A673 (cell line): Measurements from ENCODE around the gene BRSK2. TPM values are rescaled to one million over a fixed set of nuclear protein-coding genes. Genes with fewer than 3 reads are reported as not detected.
"Not testable (repeated sequence)": the region's sequence is repeated elsewhere in the genome, so short reads cannot be mapped to it uniquely, and the experiment has no call there.

ENCODE experiments used
- Bru-seq: library from RNA; stranded (reverse); fragments of 400-500 nt; gene quantifications from one replicate; lab custom pipeline; 2021; lab: Mats Ljungman, UMichigan
- BruChase-seq, 2 experiments: library from RNA; stranded (reverse); fragments of 400-500 nt; gene quantifications; one replicate each; lab custom pipeline; 2021; lab: Mats Ljungman, UMichigan
- BruUV-seq: library from RNA; stranded (reverse); fragments of 400-500 nt; replicated peaks from 2 replicates; lab custom pipeline; 2021; lab: Mats Ljungman, UMichigan
- CTCF ChIA-PET: fragments of 300-600 bp; sonication (Branson Sonifier 250); formaldehyde crosslinking; loops from one replicate; lab custom pipeline; 2022; ENCODE audit warnings: antibody characterized with exemption; lab: Charles Lee
- POLR2A ChIA-PET: fragments of 300-600 bp; sonication (Branson Sonifier 250); formaldehyde crosslinking; loops from one replicate; lab custom pipeline; 2022; ENCODE audit warnings: antibody characterized with exemption; ENCODE audit not compliant: low non-redundant PET; lab: Charles Lee
- DNase-seq: peaks from one replicate; pipeline ENCODE4 v3.0.0-alpha.2; 2015; ENCODE audit warnings: low spot score
- H3K27ac ChIP-seq: fragments of 200-600 bp; sonication (generic); 2 replicates; pipeline ENCODE4 v1.5.1; 2016; ENCODE audit warnings: mixed run types, low read depth, mild to moderate bottlenecking, mixed read lengths, antibody characterized with exemption, low read length; ENCODE audit not compliant: poor library complexity, severe bottlenecking
- H3K27me3 ChIP-seq: fragments of 200-600 bp; sonication (generic); replicated peaks from 2 replicates; pipeline ENCODE4 v1.6.1; 2017; ENCODE audit warnings: mixed run types, low read depth, mild to moderate bottlenecking, mixed read lengths, antibody characterized with exemption, low read length; ENCODE audit not compliant: insufficient read depth, poor library complexity
- H3K36me3 ChIP-seq: fragments of 200-600 bp; sonication (generic); 2 replicates; pipeline ENCODE4 v1.6.1; 2016; ENCODE audit warnings: mixed run types, mild to moderate bottlenecking, mixed read lengths, antibody characterized with exemption, low read length; ENCODE audit not compliant: insufficient read depth, poor library complexity, severe bottlenecking
- H3K4me1 ChIP-seq: fragments of 200-600 bp; sonication (generic); 2 replicates; pipeline ENCODE4 v1.6.1; 2017; ENCODE audit warnings: mixed run types, mild to moderate bottlenecking, mixed read lengths, antibody characterized with exemption, low read length; ENCODE audit not compliant: insufficient read depth, poor library complexity, severe bottlenecking
- H3K4me3 ChIP-seq: fragments of 200-600 bp; sonication (generic); 2 replicates; pipeline ENCODE4 v1.5.1; 2016; ENCODE audit warnings: low read depth, mixed run types, mild to moderate bottlenecking, mixed read lengths, low read length; ENCODE audit not compliant: poor library complexity, severe bottlenecking
- H3K9me3 ChIP-seq: fragments of 200-600 bp; sonication (generic); 2 replicates; pipeline ENCODE4 v1.6.1; 2016; ENCODE audit warnings: mixed run types, low read depth, mild to moderate bottlenecking, mixed read lengths, antibody characterized with exemption, low read length; ENCODE audit not compliant: poor library complexity, severe bottlenecking
- EZH2 ChIP-seq: fragments of 200-600 bp; sonication (generic); IDR thresholded peaks from 2 replicates; pipeline ENCODE4 v1.6.1; 2017; ENCODE audit warnings: borderline replicate concordance, low read depth, mild to moderate bottlenecking, mixed read lengths, antibody characterized with exemption, low read length; ENCODE audit not compliant: poor library complexity, severe bottlenecking
- intact Hi-C: fragments of 100-400 bp; cut with micrococcal nuclease; formaldehyde crosslinking; loops from one replicate; pipeline ENCODE4 v1.10.0; 2022; ENCODE audit not compliant: unreplicated experiment
- long read RNA-seq: library from polyadenylated mRNA; stranded (forward); transcript quantifications from one replicate; pipeline ENCODE4 v2.0.0, GENCODE V29; 2022
- total RNA-seq: library from RNA; stranded (reverse); gene quantifications from 2 replicates; pipeline ENCODE4 v1.2.3, GENCODE V29; 2021
- TF ChIP-seq, protein P1 (sequence below): fragments of 300-800, 200-600 bp; sonication (generic); conservative IDR thresholded peaks from 2 replicates; pipeline ENCODE4 v1.5.1; 2017; ENCODE audit warnings: low read depth, mild to moderate bottlenecking, antibody characterized with exemption, low read length, moderate library complexity, mixed read lengths

The BRSK2 gene
- 2.2 and 3.6 TPM in 2 replicates for total RNA-seq
- Bru-seq, nascent RNA: percentile 13 among the genes with signal in this experiment
- BruChase-seq, experiment 1, labeled RNA remaining after a 2-hour chase: percentile 22 among the genes with signal in this experiment
- BruChase-seq, experiment 2, labeled RNA remaining after a 6-hour chase: percentile 30 among the genes with signal in this experiment
- long read RNA-seq, full-length matches to known transcripts: 1 of 6 reads
- long read RNA-seq, partial matches to known transcripts: 1 of 6 reads
- long read RNA-seq, other reads (novel, unspliced or antisense): 4 of 6 reads

DNA sequence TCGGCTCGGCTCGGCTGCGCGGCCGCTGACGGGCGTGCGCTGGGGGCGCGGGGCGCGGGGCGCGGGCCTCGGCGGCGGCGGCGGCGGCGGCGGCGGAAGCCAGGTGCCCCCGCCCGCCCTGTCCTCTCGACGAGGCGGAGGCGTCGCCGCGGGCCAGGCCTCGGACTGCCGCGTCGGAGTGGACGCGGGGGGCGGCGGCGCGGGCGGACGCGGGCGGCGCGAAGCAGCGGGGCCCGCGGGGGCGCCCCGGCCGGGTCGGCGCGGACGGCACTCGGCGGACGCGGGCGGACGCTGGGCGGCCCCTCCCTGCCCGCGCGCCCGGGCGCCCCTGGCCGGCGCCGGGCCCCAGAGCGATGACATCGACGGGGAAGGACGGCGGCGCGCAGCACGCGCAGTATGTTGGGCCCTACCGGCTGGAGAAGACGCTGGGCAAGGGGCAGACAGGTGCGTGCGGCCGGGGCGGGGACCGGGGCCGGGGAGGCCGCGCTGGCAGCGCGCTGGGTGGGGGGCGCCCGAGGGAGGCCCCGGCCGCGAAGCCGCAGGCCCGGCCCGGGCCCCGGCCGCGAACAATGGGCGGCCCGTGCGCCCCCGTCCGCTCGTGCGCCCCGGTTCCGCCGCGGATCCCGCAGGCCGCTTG lies at the start of gene BRSK2:
BRSK2 (plus strand) TSS at position 3 of the 637 bp plus-strand sequence; CDS start at position 354, 351 bp downstream.
- CTCF ChIA-PET: no interaction called here
- Histone ChIP-seq H3K4me3 (peak within 1 kb of the TSS; percentile 43), H3K36me3 (no peaks in the 10 kb centered on the region), H3K4me1 (peaks cover 14% of the 10 kb centered on the region), H3K27ac (peak within 1 kb of the TSS; percentile 54), H3K9me3 (no peaks in the 10 kb centered on the region), H3K27me3 (peaks cover 17% of the 10 kb centered on the region)
- DNase-seq: no peak
- intact Hi-C loops: no loop called here
- no TSS peak for BruUV-seq
- TF ChIP-seq EZH2: no peak
- TF ChIP-seq, protein P1, sequence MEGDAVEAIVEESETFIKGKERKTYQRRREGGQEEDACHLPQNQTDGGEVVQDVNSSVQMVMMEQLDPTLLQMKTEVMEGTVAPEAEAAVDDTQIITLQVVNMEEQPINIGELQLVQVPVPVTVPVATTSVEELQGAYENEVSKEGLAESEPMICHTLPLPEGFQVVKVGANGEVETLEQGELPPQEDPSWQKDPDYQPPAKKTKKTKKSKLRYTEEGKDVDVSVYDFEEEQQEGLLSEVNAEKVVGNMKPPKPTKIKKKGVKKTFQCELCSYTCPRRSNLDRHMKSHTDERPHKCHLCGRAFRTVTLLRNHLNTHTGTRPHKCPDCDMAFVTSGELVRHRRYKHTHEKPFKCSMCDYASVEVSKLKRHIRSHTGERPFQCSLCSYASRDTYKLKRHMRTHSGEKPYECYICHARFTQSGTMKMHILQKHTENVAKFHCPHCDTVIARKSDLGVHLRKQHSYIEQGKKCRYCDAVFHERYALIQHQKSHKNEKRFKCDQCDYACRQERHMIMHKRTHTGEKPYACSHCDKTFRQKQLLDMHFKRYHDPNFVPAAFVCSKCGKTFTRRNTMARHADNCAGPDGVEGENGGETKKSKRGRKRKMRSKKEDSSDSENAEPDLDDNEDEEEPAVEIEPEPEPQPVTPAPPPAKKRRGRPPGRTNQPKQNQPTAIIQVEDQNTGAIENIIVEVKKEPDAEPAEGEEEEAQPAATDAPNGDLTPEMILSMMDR: no peak
- POLR2A ChIA-PET: no interaction called here

DNA sequence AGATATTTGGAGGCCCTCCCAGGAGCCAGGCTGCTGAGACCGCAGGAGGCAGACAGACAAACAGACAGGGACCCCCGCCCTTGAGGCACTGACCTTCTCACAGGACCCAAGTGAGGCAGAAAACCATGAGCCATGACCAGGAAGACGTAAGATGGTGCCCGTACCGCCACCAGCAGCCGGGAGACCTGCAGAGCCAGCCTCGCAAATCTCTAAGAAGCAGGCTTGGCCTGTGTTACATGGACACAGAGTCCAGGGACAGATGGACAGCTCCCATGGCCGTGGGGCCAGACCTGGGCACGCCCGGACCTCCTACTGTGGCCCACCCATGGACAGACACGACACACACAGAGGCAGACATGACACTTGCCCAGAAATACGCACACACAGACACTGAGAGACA lies 49.6 kb upstream of the BRSK2 start:
- Histone ChIP-seq H3K27ac (no peak overlapping the region), H3K4me1 (peaks cover 9% of the 10 kb centered on the region), H3K27me3 (no peaks in the 10 kb centered on the region), H3K9me3 (no peaks in the 10 kb centered on the region), H3K36me3 (no peaks in the 10 kb centered on the region), H3K4me3 (no peak overlapping the region)
- TF ChIP-seq, protein P1: no peak
- TF ChIP-seq EZH2: no peak
- DNase-seq: no peak
- no TSS peak for BruUV-seq
- ChIA-PET CTCF (no interaction called here), POLR2A (no interaction called here)
- intact Hi-C loops: no loop called here

DNA sequence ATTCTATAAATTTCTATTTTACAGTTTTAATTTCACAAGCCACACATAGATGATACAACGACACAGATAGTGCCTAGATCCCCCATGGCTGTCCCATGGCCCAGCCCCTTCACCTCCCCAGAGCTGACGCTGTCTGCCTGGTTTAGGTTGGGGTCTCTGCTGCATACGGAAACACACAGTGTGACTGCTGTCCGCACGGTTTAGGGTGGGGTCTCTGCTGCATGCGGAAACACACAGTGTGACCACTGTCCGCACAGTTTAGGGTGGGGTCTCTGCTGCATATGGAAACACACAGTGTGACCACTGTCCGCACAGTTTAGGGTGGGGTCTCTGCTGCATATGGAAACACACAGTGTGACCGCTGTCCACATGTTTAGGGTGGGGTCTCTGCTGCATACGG lies 48.5 kb upstream of the BRSK2 start:
- H3K27me3 ChIP-seq, intact Hi-C loops, H3K4me3 ChIP-seq, BruUV-seq, CTCF ChIA-PET, DNase-seq, H3K36me3 ChIP-seq, H3K27ac ChIP-seq, H3K4me1 ChIP-seq, H3K9me3 ChIP-seq, POLR2A ChIA-PET: not testable (repeated sequence)
